Vagina (tissue), 2 donors: Measurements from ENCODE around the gene LRRC8C.

Experiments
- POLR2A ChIP-seq, 2 donors: fragments of 450-650 bp; IDR thresholded peaks; one replicate each; pipeline ENCODE4 v1.6.1; 2017; ENCODE audit warnings: antibody characterized with exemption in 2 of 2, mild to moderate bottlenecking in 2 of 2, moderate library complexity in 2 of 2
- POLR2AphosphoS5 ChIP-seq, 2 donors: sonication (generic); formaldehyde crosslinking; IDR thresholded peaks; one replicate each; pipeline ENCODE4 v1.9.0; 2017; ENCODE audit warnings: antibody characterized with exemption in 2 of 2, mild to moderate bottlenecking in 2 of 2, low read depth in 1 of 2; ENCODE audit not compliant: insufficient read depth in 1 of 2
- TF ChIP-seq, protein P1 (sequence below), 3 experiments: fragments of 450-650 bp in 2 of 3; fragments of 200-600 bp in 1 of 3; sonication (generic) in 1 of 3; IDR thresholded peaks; one replicate each; pipeline ENCODE4 v1.5.1; 2017 to 2019; ENCODE audit warnings: antibody characterized with exemption in 3 of 3, mild to moderate bottlenecking in 2 of 3, moderate library complexity in 2 of 3

- TF ChIP-seq POLR2A (IDR thresholded peaks at IDR 0.05) (no peak), POLR2AphosphoS5 (IDR thresholded peaks at IDR 0.05; ENCODE audit: insufficient read depth in 1 of 2, low read depth in 1 of 2) (no peak)
- TF ChIP-seq, protein P1, sequence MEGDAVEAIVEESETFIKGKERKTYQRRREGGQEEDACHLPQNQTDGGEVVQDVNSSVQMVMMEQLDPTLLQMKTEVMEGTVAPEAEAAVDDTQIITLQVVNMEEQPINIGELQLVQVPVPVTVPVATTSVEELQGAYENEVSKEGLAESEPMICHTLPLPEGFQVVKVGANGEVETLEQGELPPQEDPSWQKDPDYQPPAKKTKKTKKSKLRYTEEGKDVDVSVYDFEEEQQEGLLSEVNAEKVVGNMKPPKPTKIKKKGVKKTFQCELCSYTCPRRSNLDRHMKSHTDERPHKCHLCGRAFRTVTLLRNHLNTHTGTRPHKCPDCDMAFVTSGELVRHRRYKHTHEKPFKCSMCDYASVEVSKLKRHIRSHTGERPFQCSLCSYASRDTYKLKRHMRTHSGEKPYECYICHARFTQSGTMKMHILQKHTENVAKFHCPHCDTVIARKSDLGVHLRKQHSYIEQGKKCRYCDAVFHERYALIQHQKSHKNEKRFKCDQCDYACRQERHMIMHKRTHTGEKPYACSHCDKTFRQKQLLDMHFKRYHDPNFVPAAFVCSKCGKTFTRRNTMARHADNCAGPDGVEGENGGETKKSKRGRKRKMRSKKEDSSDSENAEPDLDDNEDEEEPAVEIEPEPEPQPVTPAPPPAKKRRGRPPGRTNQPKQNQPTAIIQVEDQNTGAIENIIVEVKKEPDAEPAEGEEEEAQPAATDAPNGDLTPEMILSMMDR (IDR thresholded peaks at IDR 0.05), result no peak
Measured at GRCh38 chr1:89703469-89703868, 70.5 kb downstream of the LRRC8C start.
